HS-5 (cell line): ENCODE results near the gene EML4.

Experiments used
- DNase-seq: peaks from one replicate; pipeline ENCODE4 v3.0.0-alpha.2; 2012; ENCODE audit warnings: low read depth

Gene EML4

DNA sequence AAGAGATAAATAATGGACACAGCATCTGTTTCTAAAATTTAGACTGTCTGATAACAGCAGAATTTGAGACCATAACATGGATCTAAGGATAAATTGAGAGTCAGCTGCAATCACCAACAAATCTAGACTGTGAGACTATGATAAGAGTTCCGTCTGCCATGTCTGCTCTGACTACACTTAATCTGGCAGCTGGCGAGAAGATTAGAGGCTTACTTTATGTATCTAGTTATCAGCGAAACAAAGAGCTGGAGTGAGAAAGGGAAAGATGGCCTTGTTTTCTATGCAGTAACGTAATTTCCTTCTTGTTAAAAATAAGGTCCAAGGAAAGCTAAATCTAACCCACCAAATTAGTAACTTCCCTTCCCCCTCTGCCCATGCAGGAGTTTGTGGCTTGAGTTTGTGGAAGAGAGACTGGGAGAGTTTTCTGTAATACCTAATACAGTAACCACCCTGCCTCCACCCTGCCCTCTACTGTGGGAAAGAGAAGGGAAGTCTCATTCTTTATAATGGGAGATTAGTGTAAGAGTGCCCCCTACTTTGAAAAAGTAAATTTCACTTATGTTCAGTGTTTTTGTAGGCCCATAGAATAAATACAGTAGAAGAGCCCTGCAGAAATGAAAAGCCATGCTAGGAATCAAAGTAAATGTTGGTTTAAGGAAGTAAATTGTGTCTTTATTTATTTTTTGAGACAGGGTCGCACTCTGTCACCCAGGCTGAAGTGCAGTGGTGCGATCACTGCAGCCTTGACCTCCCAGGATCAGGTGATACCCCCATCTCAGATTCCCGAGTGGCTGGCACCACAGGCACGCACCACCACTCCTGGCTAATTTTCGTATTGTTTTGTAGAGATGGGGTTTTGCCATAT is 27.5 kb downstream of the EML4 start:
- no peak for DNase-seq

DNA sequence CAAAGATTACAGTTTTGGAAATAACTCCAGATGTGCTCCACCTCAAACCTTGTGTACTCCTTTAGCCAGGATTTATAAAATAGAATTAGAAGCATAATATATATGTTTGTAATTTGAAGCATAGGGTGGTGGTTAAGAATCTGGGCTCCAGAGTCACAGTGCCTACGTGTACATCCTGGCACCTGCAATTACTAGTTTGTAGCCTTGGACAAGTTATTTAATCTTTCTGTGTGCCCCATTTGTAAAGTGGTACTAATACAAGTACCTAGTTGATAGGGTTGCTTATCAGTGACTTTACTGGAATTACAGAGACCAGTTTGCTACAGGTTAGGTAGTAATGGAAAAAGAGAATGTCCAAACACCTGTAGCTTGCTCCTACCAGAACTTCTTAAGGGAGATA is 28.6 kb downstream of the EML4 start:
- no peak for DNase-seq

DNA sequence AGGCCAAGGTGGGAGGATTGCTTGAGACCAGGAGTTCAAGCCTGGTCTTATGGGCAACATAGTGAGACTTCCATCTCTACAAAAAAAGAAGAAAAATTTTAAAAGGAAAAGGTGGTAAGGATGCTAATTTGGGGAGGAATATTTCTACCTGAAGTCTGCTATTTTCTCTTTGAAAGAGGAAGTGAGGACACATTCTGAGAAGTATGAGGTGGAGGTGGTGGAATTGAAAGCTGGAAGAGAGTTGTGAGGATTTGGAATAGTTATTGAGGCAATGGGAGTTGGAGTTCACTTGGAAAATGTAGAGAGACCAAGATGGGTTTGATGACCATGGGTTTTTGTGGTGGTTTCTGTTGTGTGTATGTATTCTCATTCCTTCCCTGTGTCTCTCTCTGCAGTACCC is 29.3 kb downstream of the EML4 start:
- DNase-seq, result no peak

DNA sequence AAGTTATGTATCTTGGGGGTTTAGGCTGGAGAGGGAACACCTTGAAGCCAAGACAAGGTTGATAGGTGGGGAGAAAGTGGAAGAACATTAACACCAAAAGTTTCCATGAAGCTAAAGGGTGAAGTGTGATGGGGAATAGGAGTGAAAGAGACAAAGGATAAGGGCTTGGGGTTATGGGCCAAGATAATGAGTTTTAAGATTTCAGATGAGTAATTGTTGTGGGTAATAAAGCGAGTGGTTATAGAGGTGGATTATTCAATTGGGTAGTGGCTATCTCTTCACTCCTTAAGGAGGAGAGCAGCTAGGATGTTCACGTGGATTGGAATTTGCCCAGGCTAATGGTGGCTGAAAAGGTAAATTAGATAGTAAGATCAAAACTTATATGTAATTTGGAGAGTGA is 29.8 kb downstream of the EML4 start:
- no peak for DNase-seq

DNA sequence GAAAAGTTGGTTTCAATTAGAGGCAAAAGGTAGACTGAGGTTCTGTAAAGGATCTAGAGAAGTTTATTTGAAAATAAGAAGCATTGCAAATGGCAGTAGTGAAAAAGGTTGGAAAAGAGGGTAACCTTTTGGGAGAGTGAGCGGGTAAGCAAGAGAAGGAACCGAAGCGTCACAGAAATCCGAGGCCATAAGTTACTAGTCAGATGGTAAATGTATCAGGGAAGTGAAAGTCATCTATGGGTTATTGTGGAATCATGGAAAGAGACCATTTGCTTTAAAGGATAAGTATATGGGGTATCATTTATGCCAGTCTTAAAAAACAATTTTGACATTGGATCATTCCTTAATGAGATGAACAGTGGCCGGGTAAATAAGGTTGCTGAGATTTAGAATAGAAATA is 30.5 kb downstream of the EML4 start:
- DNase-seq, result no peak

DNA sequence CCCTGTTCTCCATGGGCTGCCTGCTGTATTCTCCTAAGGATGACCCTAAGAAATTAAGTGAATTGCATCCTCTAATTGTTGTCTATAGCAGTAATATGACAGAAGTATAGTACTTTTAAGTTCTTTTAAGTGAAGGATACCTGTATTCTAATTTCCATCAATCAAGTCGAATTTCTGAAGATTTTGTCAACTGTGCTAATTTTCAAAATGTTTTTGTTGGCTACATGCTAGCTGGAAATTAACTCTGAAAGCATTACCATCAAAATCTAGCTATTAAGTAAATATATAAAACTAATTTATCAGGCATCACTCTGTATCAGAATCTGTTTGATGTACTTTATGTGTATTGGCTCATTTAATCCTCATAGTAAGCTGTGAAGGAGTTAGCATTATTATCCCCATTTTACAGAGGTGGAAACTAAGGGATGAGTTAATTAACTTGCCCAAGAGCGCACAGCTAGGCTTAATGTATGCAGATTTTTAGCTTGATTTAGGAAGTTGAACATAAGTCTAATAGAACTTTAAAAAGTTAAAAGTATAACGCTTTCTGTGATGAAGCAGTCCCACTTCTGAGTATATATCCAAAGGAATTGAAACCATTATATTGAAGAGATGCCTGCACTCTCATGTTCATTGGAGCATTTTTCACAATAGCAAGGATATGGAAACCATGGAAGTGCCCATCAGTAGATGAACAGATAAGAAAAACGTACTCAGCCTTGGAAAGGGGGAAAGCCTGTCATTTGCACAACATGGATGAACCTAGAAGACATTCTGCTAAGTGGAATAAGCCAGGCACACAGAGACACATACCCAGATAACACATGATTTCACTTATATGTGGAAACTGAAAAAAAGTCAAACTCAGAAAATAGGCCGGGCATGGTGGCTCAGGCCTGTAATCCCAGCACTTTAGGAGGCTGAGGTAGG is 32.0 kb downstream of the EML4 start:
- DNase-seq, result no peak

DNA sequence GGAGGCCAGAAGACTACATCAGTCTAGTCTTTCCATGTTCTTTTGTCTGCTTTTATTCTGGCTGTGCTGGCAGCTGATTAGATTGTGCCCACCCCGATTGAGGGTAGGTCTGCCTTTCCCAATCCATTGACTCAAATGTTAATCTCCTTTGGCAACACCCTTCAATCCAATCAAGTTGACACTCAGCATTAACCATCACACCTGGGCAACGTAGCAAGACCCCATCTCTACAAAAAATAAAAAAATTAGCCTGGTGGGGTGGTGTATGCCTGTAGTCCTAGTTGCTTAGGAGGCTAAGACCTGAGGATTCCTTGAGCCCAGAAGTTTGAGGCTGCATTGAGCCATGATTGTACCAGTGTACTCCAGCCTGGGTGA is 33.5 kb downstream of the EML4 start:
- no peak for DNase-seq

DNA sequence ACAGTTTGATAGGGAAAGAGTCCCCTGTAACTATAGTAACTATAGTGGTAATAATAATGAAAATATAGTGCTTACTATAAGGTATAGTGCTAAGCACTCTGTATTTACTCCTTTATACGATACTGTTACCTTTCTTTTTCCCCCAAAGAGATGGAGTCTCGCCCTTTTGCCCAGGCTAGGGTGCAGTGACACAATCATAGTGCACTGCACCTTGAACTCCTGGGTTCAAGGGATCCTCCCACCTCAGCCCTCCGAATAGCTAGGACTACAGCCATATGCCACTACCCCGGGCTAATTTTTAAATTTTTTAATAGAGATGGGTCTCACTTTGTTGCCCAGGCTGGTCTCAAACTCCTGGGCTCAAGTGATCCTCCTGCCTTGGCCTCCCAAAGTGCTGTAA is 34.6 kb downstream of the EML4 start:
- no peak for DNase-seq

DNA sequence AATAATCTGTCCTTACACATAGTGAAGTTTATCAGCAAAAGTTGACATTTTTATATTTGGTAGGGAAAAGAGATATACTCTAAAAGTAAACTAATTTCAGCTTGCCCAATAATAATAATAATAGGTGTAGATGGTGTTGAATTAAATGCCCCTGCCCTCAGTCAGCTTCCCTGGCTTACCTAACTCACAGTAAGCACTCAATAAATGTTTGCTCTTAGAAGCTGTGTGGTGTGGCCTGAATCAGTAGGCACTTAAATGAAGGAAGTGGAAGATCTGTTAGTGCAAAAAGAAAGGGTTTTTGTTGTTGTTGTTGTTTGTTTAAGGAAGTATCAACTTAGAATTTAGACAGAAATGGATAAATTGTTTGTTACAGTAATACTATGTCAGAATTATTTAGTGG is 36.2 kb downstream of the EML4 start:
- DNase-seq, result no peak

DNA sequence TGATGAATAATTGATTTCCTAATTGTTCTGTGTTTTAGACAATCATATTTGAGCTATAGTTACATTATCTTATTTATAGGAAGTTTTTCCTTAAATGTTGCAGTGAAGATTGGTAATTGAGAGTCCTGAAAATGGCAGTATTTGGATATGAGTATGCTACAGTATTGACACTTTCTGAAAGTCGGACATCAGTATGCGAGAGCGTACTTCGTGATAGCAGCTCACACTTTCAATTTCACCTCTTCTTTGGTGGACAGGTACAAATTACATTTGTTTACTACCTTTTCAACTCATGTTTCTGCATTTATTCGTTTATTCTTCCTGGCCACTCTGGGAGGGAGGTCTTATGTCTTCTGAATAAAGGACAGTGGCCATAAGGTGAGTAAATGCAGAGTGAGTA is 38.7 kb downstream of the EML4 start:
- DNase-seq, result no peak

DNA sequence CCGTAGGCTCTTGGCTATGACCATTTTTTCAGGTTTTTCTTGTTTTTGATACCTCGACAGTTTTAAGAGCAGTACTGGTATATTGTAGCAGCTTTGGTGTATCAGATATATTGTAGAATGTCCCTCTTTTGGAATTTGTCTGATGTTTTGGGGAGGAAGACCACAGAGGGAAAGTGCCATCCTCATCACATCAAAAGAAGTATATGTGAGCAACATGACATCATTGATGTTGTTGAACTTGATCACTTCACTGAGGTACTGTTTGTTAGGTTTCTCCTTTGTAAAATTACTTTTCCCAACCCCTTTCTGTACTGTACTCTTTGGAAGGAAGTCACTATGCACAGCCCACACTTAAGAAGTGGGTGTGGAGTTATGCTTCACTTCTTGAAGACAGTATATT is 41.0 kb downstream of the EML4 start:
- DNase-seq, result no peak

DNA sequence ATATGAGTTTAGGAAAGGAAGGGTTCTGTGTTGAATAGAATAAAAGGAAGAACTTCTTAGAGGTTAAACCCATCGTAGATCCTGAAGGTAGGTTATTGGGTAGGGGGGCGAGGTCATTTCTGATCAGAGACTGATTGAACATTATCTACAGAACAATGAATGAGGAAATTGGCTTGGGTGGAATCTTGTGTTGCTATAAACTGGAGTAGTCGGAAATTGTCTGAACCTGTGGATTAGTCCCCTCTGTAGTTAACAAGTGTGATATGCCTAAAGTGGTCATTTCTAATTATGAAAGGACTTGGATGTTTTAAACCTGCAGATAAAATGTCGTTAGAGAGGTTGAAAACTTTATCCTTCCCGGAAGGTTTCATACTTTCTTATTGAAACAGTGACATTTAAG is 42.1 kb downstream of the EML4 start:
- no peak for DNase-seq

DNA sequence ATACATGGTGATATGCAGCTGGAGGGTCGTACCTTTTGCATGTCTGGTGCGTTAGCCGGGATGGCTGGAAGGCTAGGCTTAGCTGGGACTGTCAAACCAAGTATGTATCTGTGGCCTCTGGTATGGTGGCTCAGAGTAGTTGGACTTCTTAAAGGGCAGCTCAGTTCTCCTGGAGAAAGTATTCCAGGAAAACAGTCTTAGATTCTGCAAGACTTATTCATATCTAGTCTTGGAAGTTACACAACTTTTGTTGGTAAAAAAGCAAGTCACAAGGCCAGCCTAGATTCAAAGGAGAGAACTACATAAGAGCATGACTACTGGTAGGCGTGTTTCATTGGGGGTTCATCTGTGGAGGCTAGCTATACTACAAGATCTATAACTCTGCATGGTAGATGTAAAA is 45.5 kb downstream of the EML4 start:
- DNase-seq, result no peak

DNA sequence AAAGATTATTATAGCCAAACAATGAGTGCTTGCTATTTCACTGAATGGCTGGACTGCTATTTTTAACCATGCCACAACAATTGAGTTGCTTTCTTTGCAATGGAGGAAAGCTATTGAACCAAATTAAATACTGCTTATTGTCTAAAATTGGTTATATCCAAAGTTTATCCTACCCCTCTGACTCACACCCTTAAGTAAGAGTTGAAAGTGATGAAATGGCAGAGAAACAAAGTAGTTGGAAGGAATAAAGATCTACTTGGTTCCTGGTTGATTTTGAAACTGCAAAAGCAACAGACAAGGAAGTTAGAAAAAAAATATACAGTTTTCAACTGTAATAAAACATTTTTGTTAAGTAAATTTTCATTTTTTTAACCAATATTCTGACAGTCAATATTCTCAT is 47.5 kb downstream of the EML4 start:
- no peak for DNase-seq

DNA sequence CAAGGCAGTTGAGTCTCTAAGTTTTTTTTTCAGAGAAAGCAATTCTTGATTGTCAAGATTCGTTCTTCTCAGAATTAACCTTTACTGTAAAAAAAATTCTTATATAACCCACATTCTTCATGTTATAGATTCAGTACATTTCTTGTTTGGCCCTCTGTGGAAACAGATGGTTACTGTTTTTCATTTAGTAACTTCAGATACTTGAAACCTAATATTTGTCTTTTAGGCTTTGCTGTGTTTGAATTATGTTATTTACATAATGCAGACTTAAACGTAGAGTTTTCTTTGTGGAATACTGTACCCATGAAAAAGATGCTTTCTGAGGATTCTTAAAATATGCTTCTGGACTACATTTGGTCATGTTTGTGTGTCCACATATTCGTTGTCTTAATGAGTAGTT is 48.2 kb downstream of the EML4 start:
- DNase-seq, result no peak

DNA sequence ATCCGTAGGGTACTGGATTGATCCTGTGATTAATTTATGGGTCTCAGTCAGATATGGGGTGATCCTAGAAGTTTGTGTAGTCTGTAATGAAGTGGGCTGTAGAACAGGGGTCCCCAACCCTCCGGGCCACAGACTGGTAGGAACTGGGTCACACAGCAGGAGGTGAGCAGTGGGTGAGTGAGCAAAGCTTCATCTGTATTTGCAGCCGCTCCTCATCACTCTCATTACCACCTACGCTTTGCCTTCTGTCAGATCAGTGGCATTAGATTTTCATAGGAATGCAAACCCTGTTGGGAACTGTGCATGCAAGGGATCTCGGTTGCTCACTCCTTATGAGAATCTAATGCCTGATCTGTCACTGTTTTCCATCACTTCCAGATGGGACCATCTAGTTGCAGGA is 48.8 kb downstream of the EML4 start:
- no peak for DNase-seq

DNA sequence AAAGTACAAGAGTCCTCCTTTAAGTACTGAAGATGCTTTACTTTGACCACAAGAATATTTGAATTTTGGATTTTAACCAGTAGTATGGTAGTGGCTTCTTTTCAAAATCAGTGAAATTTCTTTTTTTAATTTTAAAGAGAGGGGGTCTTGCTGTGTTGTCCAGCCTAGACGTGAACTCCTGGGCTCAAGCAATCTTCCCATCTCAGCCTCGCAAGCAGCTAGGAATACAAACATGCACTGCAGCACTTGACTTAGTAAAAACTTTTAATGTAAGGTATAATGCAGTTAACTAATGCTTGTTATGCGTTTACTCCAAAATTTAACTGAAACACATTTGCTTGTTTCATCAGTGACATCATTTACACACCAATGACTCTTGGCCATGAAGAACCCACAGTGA is 49.6 kb downstream of the EML4 start:
- no peak for DNase-seq

DNA sequence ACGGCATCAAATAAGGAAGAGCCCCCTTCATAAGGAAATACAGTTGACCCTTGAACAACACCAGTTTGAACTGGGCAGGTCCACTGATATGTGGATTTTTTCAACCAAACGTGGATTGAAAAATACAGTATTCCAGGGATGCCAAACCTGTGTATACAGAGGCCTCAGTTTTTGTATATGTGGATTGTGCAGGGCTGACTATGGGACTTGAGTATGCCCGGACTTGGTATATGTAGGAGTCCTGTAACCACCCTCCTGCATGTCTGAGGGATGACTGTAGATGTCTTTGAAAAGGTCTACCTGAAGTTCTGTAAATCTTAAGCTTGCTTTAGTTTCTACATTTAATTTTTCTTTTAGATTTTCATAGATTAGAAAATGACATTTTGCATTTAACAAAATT is 50.0 kb downstream of the EML4 start:
- DNase-seq, result no peak

DNA sequence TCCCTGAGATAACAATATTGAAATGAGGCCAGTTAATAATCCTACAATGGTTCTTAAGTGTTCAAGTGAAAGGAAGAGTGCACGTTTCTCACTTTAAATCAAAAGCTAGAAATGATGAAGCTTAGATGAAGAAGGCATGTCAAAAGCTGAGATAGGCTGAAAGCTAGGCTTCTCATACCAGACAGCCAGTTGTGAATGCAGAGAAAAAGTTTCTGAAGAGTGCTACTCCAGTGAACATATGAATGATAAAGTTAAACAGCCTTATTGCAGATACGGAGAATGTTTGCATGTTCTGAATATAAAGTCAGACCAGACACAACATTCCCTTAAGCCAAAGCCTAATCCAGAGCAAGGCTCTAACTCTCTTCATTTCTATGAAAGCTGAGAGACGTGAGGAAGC is 51.4 kb downstream of the EML4 start:
- DNase-seq, result no peak

DNA sequence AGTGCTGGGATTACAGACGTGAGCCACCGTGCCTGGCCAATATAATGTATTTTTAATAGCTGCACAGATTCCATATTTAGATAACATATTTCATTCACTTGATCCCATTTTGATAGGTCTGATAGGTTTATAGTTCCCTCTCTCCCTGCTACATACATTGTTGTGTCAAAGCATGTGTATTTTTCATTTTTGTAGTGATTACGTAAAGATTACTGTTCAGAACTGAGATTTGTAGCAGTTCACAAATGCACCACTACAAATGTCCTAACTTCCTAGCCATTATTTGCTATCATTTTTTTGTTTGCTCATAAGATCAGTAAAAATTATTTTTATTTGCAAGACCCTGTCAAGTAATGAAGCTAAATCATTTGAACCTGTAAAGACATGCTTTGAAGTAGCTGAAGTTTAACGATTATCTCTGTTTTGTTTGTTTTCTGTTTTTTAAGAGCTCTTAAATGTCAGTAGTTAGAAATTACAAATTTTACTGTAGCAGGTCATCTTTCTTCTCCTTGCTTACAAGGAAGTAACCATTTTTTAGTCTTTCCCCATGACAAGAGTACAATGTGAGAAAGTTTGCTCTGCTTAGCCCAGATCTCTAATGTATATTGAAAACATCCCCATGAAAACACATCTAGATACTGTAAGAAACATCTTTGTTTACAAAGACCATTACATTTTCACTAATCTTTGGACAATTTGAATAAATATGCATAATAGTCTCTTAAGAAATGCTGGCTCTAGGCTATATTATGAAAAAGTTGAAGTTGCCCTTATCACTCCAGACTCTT is 54.1 kb downstream of the EML4 start:
- DNase-seq, result no peak

DNA sequence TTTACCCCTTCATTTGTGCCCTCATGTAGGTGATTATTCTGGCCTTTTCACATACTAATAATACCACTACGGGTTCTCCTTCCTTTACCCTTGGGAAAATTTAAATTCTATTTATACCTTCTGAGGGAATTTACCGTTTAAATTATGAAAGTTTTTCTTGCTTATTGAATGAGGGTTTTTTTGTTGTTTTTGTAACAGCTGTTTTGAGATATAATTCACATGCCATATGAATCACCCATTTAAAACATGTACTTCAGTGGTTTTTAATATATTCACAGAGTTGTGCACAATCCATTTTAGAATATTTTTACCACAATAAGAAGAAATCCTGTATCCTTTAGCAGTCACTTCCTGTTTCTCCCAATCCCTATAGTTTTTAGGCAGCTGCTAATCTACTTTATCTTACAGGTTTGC is 54.7 kb downstream of the EML4 start:
- no peak for DNase-seq

DNA sequence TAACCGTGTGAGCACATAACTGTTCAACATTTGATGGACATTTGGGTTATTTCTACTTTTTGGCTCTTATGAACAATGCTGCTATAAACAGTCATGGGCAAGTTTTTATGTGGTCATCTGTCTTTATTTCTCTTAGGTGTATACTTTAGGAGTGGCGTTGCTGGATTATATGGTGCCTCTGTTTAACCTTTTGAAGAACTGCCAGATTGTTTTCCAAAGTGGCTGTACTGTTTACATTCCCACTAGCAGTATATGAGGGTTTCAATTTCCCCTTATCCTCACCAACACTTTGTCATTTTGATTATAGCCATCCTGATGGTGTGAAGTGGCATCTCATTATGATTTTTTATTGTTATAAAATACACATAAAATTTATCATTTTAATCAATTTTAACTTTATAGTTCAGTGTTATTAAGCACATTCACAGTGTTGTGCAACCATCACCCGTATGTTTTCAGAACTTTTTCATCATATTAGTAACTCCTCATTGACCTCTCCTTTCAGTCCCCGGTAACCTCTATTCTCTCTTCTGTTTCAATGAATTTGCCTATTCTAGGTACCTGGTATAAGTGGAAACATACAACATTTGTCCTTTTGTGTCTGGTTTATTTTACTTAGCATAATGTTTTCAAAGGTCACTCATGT is 55.4 kb downstream of the EML4 start:
- DNase-seq, result no peak
